ENCODE measurements around the gene SHC4. TPM values are rescaled to one million over a fixed set of nuclear protein-coding genes. Genes with fewer than 3 reads are reported as not detected.

The SHC4 gene
- total RNA-seq, 1 experiment from 2014 or later = 0.44 TPM

- Histone ChIP-seq H3K79me2 (ENCODE audit: low read depth) (no peaks in the 10 kb centered on the region), H4K20me1 (ENCODE audit: insufficient read depth) (no peaks in the 10 kb centered on the region), H3K9me3 (ENCODE audit: insufficient read depth, low read depth) (no peaks in the 10 kb centered on the region), H3K4me1 (replicated peaks; ENCODE audit: insufficient read depth) (no peaks in the 10 kb centered on the region), H3K36me3 (ENCODE audit: low read depth) (peaks cover 4% of the 10 kb centered on the region; the same call in 1 of the 2 replicates), H3K27ac (no peak overlapping the region), H3K9me2 (ENCODE audit: insufficient read depth) (no peaks in the 10 kb centered on the region), H3F3A (ENCODE audit: insufficient read depth, low read depth) (no peaks in the 10 kb centered on the region), H3K4me2 (no peak overlapping the region), H3K27me3 (ENCODE audit: insufficient read depth, low read depth) (no peaks in the 10 kb centered on the region), H2AFZ (no peak overlapping the region), H3K4me3 (no peak overlapping the region)
- intact Hi-C loops (cut with micrococcal nuclease; ENCODE audit: unreplicated experiment) = no loop called here
- no TSS peak for BruUV-seq (replicated peaks)
- ChIA-PET POLR2A (ENCODE audit: unreplicated experiment) (no interaction called here), CTCF (no interaction called here)
- TF ChIP-seq, protein P1, sequence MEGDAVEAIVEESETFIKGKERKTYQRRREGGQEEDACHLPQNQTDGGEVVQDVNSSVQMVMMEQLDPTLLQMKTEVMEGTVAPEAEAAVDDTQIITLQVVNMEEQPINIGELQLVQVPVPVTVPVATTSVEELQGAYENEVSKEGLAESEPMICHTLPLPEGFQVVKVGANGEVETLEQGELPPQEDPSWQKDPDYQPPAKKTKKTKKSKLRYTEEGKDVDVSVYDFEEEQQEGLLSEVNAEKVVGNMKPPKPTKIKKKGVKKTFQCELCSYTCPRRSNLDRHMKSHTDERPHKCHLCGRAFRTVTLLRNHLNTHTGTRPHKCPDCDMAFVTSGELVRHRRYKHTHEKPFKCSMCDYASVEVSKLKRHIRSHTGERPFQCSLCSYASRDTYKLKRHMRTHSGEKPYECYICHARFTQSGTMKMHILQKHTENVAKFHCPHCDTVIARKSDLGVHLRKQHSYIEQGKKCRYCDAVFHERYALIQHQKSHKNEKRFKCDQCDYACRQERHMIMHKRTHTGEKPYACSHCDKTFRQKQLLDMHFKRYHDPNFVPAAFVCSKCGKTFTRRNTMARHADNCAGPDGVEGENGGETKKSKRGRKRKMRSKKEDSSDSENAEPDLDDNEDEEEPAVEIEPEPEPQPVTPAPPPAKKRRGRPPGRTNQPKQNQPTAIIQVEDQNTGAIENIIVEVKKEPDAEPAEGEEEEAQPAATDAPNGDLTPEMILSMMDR (conservative IDR thresholded peaks at IDR 0.05) = no peak
- TF ChIP-seq EZH2 (IDR thresholded peaks at IDR 0.05; ENCODE audit: low read depth) = no peak
- no peak for DNase-seq
Measured at GRCh38 chr15:48775546-48775945, 188.2 kb downstream of the SHC4 start.

DNA sequence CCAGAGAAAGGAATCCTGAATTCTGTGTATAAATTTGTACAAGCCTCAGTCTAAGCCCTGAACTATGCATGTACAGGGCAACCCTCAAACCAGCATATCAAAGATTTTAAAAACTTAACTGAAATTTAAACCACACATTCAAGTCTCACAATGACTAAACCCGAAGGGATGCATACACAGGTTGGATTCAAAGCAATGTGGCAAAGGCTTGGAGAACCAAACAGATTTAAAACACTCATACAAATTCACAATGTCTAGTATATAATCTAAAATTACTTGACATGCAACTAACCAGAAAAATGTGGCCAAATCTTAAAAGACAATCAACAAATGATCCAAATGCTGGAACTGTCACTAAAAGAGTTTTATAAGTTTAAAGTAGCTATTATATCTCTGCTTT, 189.2 kb downstream of the SHC4 start:
- ChIA-PET CTCF (no interaction called here), POLR2A (ENCODE audit: unreplicated experiment) (no interaction called here)
- Histone ChIP-seq H3K4me1 (replicated peaks; ENCODE audit: insufficient read depth) (no peaks in the 10 kb centered on the region), H3F3A (ENCODE audit: insufficient read depth, low read depth) (no peaks in the 10 kb centered on the region), H3K9me3 (ENCODE audit: insufficient read depth, low read depth) (no peaks in the 10 kb centered on the region), H3K27me3 (ENCODE audit: insufficient read depth, low read depth) (no peaks in the 10 kb centered on the region), H3K79me2 (ENCODE audit: low read depth) (no peaks in the 10 kb centered on the region), H3K27ac (no peak overlapping the region), H3K4me3 (no peak overlapping the region), H3K36me3 (ENCODE audit: low read depth) (peaks cover 4% of the 10 kb centered on the region; the same call in 1 of the 2 replicates), H3K4me2 (no peak overlapping the region), H4K20me1 (ENCODE audit: insufficient read depth) (no peaks in the 10 kb centered on the region), H2AFZ (no peak overlapping the region), H3K9me2 (ENCODE audit: insufficient read depth) (no peaks in the 10 kb centered on the region)
- DNase-seq = no peak
- intact Hi-C loops (cut with micrococcal nuclease; ENCODE audit: unreplicated experiment) = no loop called here
- TF ChIP-seq, protein P1 (conservative IDR thresholded peaks at IDR 0.05) = no peak
- TF ChIP-seq EZH2 (IDR thresholded peaks at IDR 0.05; ENCODE audit: low read depth) = no peak
- no TSS peak for BruUV-seq (replicated peaks)

Other genes with a start within 250 kb of the SHC4 start
- gene CEP152, start 152.8 kb downstream of the SHC4 start, total RNA-seq (2021) = 19.2 and 24.6 TPM in 2 replicates
- gene EID1, start 85.8 kb downstream of the SHC4 start, total RNA-seq (2021) = 72.1 and 73.9 TPM in 2 replicates
- 31.2 and 33.2 TPM in 2 replicates for gene SECISBP2L, start 82.5 kb upstream of the SHC4 start, total RNA-seq (2021)
- 47.8 and 71.8 TPM in 2 replicates for gene COPS2, start 191.7 kb upstream of the SHC4 start, total RNA-seq (2021)
- gene GALK2, start 206.3 kb upstream of the SHC4 start, total RNA-seq (2021) = 28.9 and 29.0 TPM in 2 replicates

Data from PC-9 (cell line).